GM12878 (cell line): ENCODE data around the gene CCDC159. TPM values are rescaled to one million over a fixed set of nuclear protein-coding genes. Genes with fewer than 3 reads are reported as not detected.

Source experiments
- ATF3 ChIP-seq: IDR thresholded peaks from 2 replicates; pipeline ENCODE4 v1.6.1; 2011; ENCODE audit warnings: low read depth, mild to moderate bottlenecking, low read length, moderate library complexity, borderline replicate concordance; ENCODE audit errors: extremely low read depth
- ATF7 ChIP-seq: fragments of 450-650 bp; IDR thresholded peaks from 2 replicates; pipeline ENCODE4 v1.6.1; 2016; ENCODE audit warnings: low read depth, mild to moderate bottlenecking
- BMI1 ChIP-seq: fragments of 450-650 bp; IDR thresholded peaks from 2 replicates; pipeline ENCODE4 v1.6.1; 2016; ENCODE audit warnings: mild to moderate bottlenecking, moderate library complexity, borderline replicate concordance
- CBFB ChIP-seq: IDR thresholded peaks from 2 replicates; pipeline ENCODE4 v1.6.1; 2016; ENCODE audit warnings: antibody characterized with exemption, low read depth
- CBX5 ChIP-seq: sonication (generic); IDR thresholded peaks from 2 replicates; pipeline ENCODE4 v1.6.1; 2016; ENCODE audit warnings: low read depth, moderate library complexity, mild to moderate bottlenecking, inconsistent platforms
- CHD4 ChIP-seq: fragments of 200-600 bp; sonication (generic); IDR thresholded peaks from 2 replicates; pipeline ENCODE4 v1.6.1; 2016; ENCODE audit warnings: mild to moderate bottlenecking
- CREB1 ChIP-seq: IDR thresholded peaks from 2 replicates; pipeline ENCODE4 v1.6.1; 2012; ENCODE audit warnings: low read depth, mild to moderate bottlenecking, inconsistent platforms
- GATAD2B ChIP-seq: fragments of 450-650 bp; conservative IDR thresholded peaks from 2 replicates; pipeline ENCODE4 v1.6.1; 2017; ENCODE audit warnings: low read depth, mild to moderate bottlenecking, moderate library complexity
- MLLT1 ChIP-seq: fragments of 450-650 bp; IDR thresholded peaks from 2 replicates; pipeline ENCODE4 v1.6.1; 2016; ENCODE audit warnings: mild to moderate bottlenecking
- POU2F2 ChIP-seq: IDR thresholded peaks from 3 replicates; pipeline ENCODE4 v1.6.1; 2011; ENCODE audit warnings: low read depth, mild to moderate bottlenecking, low read length, borderline replicate concordance
- RAD21 ChIP-seq: IDR thresholded peaks from 2 replicates; pipeline ENCODE4 v1.6.1; 2011; ENCODE audit warnings: mild to moderate bottlenecking, low read depth, low read length, moderate library complexity; ENCODE audit not compliant: insufficient read depth
- RUNX3 ChIP-seq: IDR thresholded peaks from 2 replicates; pipeline ENCODE4 v1.6.1; 2012; ENCODE audit warnings: low read length, inconsistent platforms
- SMARCA5 ChIP-seq: fragments of 450-650 bp; IDR thresholded peaks from 2 replicates; pipeline ENCODE4 v1.6.1; 2017; ENCODE audit warnings: mild to moderate bottlenecking
- TCF7 ChIP-seq: IDR thresholded peaks from 2 replicates; pipeline ENCODE4 v1.6.1; 2014; ENCODE audit warnings: antibody characterized with exemption, borderline replicate concordance
- WRNIP1 ChIP-seq: IDR thresholded peaks from 2 replicates; pipeline ENCODE4 v1.6.1; 2011; ENCODE audit warnings: low read depth, low read length, improper control_type of control experiment, borderline replicate concordance
- polyA plus RNA-seq, 11 experiments: library from polyadenylated mRNA; depleted of rRNA in 4 of 11; unstranded in 6 of 11; stranded (reverse) in 5 of 11; fragments of >200 nt; fragmentation: Nextera tagmentation in 4 of 11; fragmentation: Illumina TruSeq in 1 of 11; extraction: Ambion mirVana in 4 of 11; extraction: Trizol in 1 of 11; gene quantifications; 1 replicate in 1 of 11; 2 replicates in 10 of 11; pipeline versions ENCODE4 v1.2.1 to v1.2.3, GENCODE V29; 2011 to 2016; ENCODE audit warnings: inconsistent platforms in 2 of 11, missing spikeins in 2 of 11, low read depth in 1 of 11
- total RNA-seq, 4 experiments: library from RNA; depleted of rRNA in 3 of 4; stranded (reverse); fragments of >200 nt in 3 of 4; fragmentation: Illumina TruSeq in 1 of 4; extraction: Trizol in 1 of 4; gene quantifications; 2 replicates each; pipeline versions ENCODE4 v1.2.1 to v1.2.3, GENCODE V29; 2013 to 2021
- TF ChIP-seq, protein P1 (sequence below): fragments of 450-650 bp; formaldehyde crosslinking; IDR thresholded peaks from 2 replicates; pipeline ENCODE4 v1.4.0; 2022; ENCODE audit warnings: mild to moderate bottlenecking, moderate library complexity
- TF ChIP-seq, protein P2 (sequence below): IDR thresholded peaks from 2 replicates; pipeline ENCODE4 v1.6.1; 2011; ENCODE audit warnings: low read depth, low read length, improper control_type of control experiment, borderline replicate concordance
- TF ChIP-seq, protein P3 (sequence below): fragments of 450-650 bp; IDR thresholded peaks from 2 replicates; pipeline ENCODE4 v1.6.1; 2016; ENCODE audit warnings: mild to moderate bottlenecking, moderate library complexity, borderline replicate concordance

Gene CCDC159
- total and polyA plus RNA-seq, 10 of the 15 experiments (the other 5 are each of a cell fraction or from before 2014, with no cell fraction given), result 0.61 to 14.7 (median 10.1) TPM

DNA sequence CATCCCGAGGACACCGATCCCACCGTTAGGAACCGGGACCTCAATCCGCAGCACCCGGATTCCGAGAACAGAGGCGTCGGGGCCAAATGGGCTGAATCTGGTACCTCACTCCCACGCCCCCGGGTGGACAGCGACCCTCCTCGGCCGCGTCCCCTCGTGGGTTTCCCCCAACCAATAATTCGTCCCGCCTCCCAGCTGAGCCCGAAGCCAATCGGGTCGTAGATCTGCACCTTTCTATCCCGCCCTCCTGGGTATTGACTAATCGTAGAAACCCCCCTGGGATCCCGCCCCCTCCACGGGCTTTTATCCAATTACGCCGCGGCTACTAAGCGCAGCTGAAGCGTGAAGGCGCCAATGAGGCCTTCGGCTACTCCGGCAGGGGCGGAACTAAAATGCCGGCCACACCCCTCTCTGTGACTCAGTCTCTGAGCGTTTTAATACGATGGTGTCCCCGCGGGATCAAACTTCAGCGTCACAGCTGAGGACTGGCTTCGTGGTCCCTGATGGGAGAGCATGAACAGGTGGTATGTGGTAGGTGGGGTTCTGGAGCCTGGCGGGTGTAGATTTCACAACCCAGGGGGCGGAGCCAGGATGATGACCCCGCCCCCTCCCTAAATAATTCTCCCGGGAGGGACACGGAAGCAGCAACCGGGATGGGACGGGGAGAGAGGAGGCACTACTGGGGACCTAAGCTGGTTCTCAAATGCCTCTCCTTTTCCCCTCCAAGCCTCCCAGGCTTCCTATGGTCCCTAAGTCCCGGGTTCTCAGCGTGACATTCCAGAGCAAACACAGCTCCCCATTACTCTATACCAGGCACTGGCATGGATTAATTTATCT is at the start of gene CCDC159, which contains the start of gene TMEM205 (continued):
- TF ChIP-seq POU2F2, result peak; percentile 72; the same call in 2 of the 3 replicates
- TF ChIP-seq ATF7, result peak; percentile 56; the same call in 1 of the 2 replicates
- TF ChIP-seq BMI1, result no peak
- no peak for TF ChIP-seq CHD4
- TF ChIP-seq GATAD2B, result peak; percentile 70
- TF ChIP-seq, protein P1, sequence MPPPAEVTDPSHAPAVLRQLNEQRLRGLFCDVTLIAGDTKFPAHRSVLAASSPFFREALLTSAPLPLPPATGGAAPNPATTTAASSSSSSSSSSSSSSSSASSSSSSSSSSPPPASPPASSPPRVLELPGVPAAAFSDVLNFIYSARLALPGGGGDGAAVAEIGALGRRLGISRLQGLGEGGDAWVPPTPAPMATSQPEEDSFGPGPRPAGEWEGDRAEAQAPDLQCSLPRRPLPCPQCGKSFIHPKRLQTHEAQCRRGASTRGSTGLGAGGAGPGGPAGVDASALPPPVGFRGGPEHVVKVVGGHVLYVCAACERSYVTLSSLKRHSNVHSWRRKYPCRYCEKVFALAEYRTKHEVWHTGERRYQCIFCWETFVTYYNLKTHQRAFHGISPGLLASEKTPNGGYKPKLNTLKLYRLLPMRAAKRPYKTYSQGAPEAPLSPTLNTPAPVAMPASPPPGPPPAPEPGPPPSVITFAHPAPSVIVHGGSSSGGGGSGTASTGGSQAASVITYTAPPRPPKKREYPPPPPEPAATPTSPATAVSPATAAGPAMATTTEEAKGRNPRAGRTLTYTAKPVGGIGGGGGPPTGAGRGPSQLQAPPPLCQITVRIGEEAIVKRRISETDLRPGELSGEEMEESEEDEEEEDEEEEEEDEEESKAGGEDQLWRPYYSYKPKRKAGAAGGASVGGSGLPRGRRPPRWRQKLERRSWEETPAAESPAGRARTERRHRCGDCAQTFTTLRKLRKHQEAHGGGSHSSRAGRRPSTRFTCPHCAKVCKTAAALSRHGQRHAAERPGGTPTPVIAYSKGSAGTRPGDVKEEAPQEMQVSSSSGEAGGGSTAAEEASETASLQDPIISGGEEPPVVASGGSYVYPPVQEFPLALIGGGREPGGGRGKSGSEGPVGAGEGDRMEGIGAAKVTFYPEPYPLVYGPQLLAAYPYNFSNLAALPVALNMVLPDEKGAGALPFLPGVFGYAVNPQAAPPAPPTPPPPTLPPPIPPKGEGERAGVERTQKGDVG (CRISPR knock-in tag), result no peak
- no peak; the same call in 1 of the 2 replicates for TF ChIP-seq CBFB
- no peak for TF ChIP-seq TCF7
- no peak for TF ChIP-seq WRNIP1
- TF ChIP-seq ATF3, result no peak
- no peak for TF ChIP-seq RAD21
- peak; percentile 92 for TF ChIP-seq CREB1
- TF ChIP-seq RUNX3, result peak; percentile 33; the same call in 1 of the 2 replicates
- TF ChIP-seq SMARCA5, result peak; percentile 61; the same call in 1 of the 2 replicates
- TF ChIP-seq CBX5, result no peak
- TF ChIP-seq, protein P2, sequence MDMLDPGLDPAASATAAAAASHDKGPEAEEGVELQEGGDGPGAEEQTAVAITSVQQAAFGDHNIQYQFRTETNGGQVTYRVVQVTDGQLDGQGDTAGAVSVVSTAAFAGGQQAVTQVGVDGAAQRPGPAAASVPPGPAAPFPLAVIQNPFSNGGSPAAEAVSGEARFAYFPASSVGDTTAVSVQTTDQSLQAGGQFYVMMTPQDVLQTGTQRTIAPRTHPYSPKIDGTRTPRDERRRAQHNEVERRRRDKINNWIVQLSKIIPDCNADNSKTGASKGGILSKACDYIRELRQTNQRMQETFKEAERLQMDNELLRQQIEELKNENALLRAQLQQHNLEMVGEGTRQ, result no peak
- TF ChIP-seq, protein P3, sequence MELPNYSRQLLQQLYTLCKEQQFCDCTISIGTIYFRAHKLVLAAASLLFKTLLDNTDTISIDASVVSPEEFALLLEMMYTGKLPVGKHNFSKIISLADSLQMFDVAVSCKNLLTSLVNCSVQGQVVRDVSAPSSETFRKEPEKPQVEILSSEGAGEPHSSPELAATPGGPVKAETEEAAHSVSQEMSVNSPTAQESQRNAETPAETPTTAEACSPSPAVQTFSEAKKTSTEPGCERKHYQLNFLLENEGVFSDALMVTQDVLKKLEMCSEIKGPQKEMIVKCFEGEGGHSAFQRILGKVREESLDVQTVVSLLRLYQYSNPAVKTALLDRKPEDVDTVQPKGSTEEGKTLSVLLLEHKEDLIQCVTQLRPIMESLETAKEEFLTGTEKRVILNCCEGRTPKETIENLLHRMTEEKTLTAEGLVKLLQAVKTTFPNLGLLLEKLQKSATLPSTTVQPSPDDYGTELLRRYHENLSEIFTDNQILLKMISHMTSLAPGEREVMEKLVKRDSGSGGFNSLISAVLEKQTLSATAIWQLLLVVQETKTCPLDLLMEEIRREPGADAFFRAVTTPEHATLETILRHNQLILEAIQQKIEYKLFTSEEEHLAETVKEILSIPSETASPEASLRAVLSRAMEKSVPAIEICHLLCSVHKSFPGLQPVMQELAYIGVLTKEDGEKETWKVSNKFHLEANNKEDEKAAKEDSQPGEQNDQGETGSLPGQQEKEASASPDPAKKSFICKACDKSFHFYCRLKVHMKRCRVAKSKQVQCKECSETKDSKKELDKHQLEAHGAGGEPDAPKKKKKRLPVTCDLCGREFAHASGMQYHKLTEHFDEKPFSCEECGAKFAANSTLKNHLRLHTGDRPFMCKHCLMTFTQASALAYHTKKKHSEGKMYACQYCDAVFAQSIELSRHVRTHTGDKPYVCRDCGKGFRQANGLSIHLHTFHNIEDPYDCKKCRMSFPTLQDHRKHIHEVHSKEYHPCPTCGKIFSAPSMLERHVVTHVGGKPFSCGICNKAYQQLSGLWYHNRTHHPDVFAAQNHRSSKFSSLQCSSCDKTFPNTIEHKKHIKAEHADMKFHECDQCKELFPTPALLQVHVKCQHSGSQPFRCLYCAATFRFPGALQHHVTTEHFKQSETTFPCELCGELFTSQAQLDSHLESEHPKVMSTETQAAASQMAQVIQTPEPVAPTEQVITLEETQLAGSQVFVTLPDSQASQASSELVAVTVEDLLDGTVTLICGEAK, result no peak
- TF ChIP-seq MLLT1, result no peak
